Neural crest cell (in vitro differentiated cells): Measurements from ENCODE around the gene GPR137C. TPM values are rescaled to one million over a fixed set of nuclear protein-coding genes. Genes with fewer than 3 reads are reported as not detected.

Source experiments
- DNase-seq: peaks from one replicate; pipeline ENCODE4 v3.0.0; 2021; ENCODE audit warnings: low read depth, mixed read lengths, low spot score
- H3K27ac Mint-ChIP-seq: one replicate; pipeline ENCODE4 v1.8.0; 2021; ENCODE audit warnings: mild to moderate bottlenecking, mixed read lengths; ENCODE audit not compliant: unreplicated experiment
- H3K27me3 Mint-ChIP-seq: 2 replicates; pipeline ENCODE4 v1.8.0; 2021; ENCODE audit warnings: low read depth, mild to moderate bottlenecking, mixed read lengths
- H3K36me3 Mint-ChIP-seq: 2 replicates; pipeline ENCODE4 v1.8.0; 2021; ENCODE audit warnings: low read depth, mild to moderate bottlenecking, mixed read lengths
- H3K4me1 Mint-ChIP-seq: 2 replicates; pipeline ENCODE4 v1.8.0; 2021; ENCODE audit warnings: mixed read lengths
- H3K4me3 Mint-ChIP-seq: one replicate; pipeline ENCODE4 v1.8.0; 2021; ENCODE audit warnings: mild to moderate bottlenecking, mixed read lengths
- H3K9me3 Mint-ChIP-seq: 2 replicates; pipeline ENCODE4 v1.8.0; 2021; ENCODE audit warnings: mixed read lengths
- total RNA-seq: library from RNA; stranded (reverse); gene quantifications from 2 replicates; pipeline ENCODE4 v1.2.1, GENCODE V29; 2021
- TF ChIP-seq, protein P1 (sequence below): fragments of 200-600 bp; sonication (generic); conservative IDR thresholded peaks from 2 replicates; pipeline ENCODE4 v1.5.0; 2021; ENCODE audit warnings: antibody characterized with exemption, mild to moderate bottlenecking

The GPR137C gene
- total RNA-seq, 1 donor from 2014 or later, result 3.9 TPM

DNA sequence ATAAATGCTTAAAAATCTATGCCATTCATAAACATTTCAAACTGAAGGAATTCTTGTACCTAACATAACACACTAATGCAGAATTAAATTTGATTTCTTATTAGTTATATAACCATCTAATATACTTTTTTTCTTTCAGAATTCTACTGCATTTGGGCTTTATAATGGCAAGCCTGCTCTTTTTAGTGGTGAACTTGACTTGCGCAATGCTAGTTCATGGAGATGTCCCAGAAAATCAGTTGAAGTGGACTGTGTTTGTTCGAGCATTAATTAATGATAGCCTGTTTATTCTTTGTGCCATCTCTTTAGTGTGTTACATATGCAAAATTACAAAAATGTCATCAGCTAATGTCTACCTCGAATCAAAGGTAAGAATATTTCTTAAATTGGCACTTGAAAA, 47.3 kb downstream of the GPR137C start:
- peaks cover 2% of the 10 kb centered on the region for H3K9me3 Mint-ChIP-seq
- no peaks in the 10 kb centered on the region for H3K27me3 Mint-ChIP-seq
- no peak overlapping the region for H3K27ac Mint-ChIP-seq
- DNase-seq, result no peak
- TF ChIP-seq, protein P1, sequence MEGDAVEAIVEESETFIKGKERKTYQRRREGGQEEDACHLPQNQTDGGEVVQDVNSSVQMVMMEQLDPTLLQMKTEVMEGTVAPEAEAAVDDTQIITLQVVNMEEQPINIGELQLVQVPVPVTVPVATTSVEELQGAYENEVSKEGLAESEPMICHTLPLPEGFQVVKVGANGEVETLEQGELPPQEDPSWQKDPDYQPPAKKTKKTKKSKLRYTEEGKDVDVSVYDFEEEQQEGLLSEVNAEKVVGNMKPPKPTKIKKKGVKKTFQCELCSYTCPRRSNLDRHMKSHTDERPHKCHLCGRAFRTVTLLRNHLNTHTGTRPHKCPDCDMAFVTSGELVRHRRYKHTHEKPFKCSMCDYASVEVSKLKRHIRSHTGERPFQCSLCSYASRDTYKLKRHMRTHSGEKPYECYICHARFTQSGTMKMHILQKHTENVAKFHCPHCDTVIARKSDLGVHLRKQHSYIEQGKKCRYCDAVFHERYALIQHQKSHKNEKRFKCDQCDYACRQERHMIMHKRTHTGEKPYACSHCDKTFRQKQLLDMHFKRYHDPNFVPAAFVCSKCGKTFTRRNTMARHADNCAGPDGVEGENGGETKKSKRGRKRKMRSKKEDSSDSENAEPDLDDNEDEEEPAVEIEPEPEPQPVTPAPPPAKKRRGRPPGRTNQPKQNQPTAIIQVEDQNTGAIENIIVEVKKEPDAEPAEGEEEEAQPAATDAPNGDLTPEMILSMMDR, result no peak
- H3K4me1 Mint-ChIP-seq, result no peaks in the 10 kb centered on the region
- H3K4me3 Mint-ChIP-seq, result no peak overlapping the region
- peaks cover 15% of the 10 kb centered on the region for H3K36me3 Mint-ChIP-seq

DNA sequence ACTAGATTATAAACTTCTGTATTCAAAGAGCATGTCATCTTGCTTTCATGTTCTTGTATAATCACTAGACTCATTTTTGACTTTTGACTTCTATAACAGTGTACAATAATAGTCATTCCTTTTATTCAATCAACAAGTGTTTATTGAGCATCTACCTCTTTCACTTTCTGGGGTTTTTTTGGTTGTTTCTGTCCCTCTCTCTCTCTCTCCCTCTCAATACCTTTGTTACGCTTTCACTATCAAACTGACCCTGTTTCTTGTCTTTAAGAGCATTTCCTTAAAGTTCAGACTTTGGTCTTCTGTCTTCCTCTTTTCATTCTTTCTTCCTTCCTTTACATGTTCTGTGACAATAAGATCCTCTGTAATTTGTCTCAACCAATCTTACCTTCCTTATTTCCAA, 49.5 kb downstream of the GPR137C start:
- peaks cover 6% of the 10 kb centered on the region for H3K9me3 Mint-ChIP-seq
- H3K27ac Mint-ChIP-seq, result no peak overlapping the region
- peaks cover 28% of the 10 kb centered on the region for H3K36me3 Mint-ChIP-seq
- TF ChIP-seq, protein P1, result no peak
- no peaks in the 10 kb centered on the region for H3K27me3 Mint-ChIP-seq
- no peaks in the 10 kb centered on the region for H3K4me1 Mint-ChIP-seq
- DNase-seq, result no peak
- H3K4me3 Mint-ChIP-seq, result no peak overlapping the region

DNA sequence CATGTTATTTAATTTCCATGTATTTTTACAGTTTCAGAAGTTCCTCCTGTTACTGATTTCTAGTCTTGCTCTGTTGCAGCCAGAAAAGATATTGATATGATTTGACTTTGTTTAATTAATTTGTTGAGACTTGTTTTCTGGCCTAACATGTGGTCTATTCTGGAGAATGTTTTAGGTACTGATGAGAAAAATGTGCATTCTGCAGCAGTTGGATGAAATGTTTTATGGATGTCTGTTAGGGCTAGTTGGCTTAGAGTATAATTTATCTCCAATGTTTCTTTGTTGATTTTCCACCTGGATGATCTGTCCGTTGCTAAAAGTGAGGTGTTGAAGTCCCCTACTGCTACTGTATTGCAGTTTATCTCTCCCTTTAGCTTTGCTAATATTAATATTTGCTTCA, 54.4 kb downstream of the GPR137C start:
- Mint-ChIP-seq H3K27me3 (no peaks in the 10 kb centered on the region), H3K36me3 (peaks cover 28% of the 10 kb centered on the region), H3K4me1 (no peaks in the 10 kb centered on the region), H3K4me3 (no peak overlapping the region), H3K27ac (no peak overlapping the region), H3K9me3 (peaks cover 6% of the 10 kb centered on the region)
- no peak for DNase-seq
- TF ChIP-seq, protein P1, result no peak

DNA sequence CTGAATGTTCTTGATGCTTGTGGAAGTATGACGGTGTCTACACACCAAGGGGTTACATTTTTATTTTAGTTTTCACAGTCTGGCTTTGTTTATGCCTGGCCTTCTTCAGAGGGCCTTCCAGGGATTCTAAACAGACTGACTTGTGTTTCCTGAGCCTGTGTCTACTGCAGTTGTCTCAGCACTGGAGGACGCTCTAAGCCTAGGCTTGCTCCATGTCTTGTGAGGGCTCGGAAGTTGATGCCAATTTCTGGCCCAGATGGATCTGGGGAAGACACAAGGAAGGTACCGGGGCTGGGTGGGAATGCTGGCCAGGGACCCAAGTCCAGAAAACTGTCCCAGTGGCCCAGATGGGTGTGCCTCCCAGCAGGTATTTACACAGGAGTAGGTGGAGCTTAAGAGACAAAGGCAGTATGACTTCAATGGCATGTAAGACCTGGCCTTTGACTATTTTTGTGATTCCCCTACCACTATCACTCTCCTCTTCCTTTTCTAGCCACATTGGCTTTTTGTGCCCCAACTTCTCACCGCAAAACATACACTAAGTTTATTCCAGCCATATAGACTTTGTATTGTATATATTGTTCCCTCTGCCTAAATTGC, 56.9 kb downstream of the GPR137C start:
- TF ChIP-seq, protein P1, result no peak
- H3K4me3 Mint-ChIP-seq, result no peak overlapping the region
- no peak for DNase-seq
- H3K9me3 Mint-ChIP-seq, result peaks cover 7% of the 10 kb centered on the region
- H3K4me1 Mint-ChIP-seq, result no peaks in the 10 kb centered on the region
- no peak overlapping the region for H3K27ac Mint-ChIP-seq
- H3K36me3 Mint-ChIP-seq, result peaks cover 24% of the 10 kb centered on the region
- H3K27me3 Mint-ChIP-seq, result no peaks in the 10 kb centered on the region

DNA sequence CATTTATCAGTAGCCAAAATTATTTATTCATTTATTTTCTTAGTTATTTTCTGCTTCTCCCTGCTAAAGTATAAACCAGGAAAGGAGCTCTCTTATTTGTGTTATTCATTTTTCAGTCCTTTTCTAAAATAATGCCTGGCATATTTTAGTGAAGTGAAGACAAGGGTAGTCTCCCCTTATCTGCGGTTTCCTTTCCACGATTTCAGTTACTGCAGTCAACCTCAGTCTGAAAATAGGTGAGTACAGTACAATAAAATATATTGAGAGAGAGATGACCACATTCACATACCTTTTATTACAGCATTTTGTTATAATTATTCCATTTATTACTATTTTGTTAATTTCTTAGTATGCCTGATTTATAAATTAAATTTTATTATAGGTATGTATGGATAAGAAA, 57.6 kb downstream of the GPR137C start:
- Mint-ChIP-seq H3K36me3 (peaks cover 20% of the 10 kb centered on the region), H3K4me1 (no peaks in the 10 kb centered on the region), H3K27me3 (no peaks in the 10 kb centered on the region), H3K4me3 (no peak overlapping the region), H3K9me3 (peaks cover 7% of the 10 kb centered on the region), H3K27ac (no peak overlapping the region)
- no peak for DNase-seq
- TF ChIP-seq, protein P1, result no peak
